Transverse colon (tissue), 3 donors: ENCODE results near the gene ABCG2.

Experiments
- EP300 ChIP-seq: sonication (generic); formaldehyde crosslinking; IDR thresholded peaks from one replicate; pipeline ENCODE4 v1.6.1; 2017; ENCODE audit warnings: antibody characterized with exemption, low read depth
- POLR2A ChIP-seq: fragments of 450-650 bp; IDR thresholded peaks from one replicate; pipeline ENCODE4 v1.6.1; 2016; ENCODE audit warnings: antibody characterized with exemption, mild to moderate bottlenecking, moderate library complexity
- TF ChIP-seq, protein P1 (sequence below), 5 experiments: fragments of 200-600 bp in 3 of 5; fragments of 450-650 bp in 2 of 5; sonication (generic) in 3 of 5; IDR thresholded peaks; 1 replicate in 2 of 5; 2 replicates in 3 of 5; pipeline ENCODE4 v1.5.1; 2016 to 2017; ENCODE audit warnings: antibody characterized with exemption in 5 of 5, inconsistent platforms in 3 of 5, mild to moderate bottlenecking in 2 of 5, moderate library complexity in 1 of 5

DNA sequence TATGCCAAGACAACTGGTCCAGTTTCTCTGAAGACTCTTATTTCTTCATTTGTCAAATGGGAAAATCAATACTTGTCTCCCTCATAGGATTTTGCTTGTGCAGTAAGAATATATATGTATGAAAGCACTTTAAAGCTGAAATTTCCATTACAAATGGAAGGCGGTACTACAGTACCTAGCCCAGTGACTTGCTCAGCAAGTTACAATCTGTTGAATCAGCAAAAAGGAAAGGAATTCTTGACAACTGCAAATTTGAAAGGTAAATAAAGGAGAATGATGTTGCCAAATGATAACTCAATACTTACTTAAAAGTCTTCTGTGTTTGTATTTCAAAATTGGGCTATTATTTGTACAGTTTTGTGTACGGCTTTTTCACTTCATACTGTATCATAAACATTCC is 79.9 kb downstream of the ABCG2 start:
- TF ChIP-seq, protein P1, sequence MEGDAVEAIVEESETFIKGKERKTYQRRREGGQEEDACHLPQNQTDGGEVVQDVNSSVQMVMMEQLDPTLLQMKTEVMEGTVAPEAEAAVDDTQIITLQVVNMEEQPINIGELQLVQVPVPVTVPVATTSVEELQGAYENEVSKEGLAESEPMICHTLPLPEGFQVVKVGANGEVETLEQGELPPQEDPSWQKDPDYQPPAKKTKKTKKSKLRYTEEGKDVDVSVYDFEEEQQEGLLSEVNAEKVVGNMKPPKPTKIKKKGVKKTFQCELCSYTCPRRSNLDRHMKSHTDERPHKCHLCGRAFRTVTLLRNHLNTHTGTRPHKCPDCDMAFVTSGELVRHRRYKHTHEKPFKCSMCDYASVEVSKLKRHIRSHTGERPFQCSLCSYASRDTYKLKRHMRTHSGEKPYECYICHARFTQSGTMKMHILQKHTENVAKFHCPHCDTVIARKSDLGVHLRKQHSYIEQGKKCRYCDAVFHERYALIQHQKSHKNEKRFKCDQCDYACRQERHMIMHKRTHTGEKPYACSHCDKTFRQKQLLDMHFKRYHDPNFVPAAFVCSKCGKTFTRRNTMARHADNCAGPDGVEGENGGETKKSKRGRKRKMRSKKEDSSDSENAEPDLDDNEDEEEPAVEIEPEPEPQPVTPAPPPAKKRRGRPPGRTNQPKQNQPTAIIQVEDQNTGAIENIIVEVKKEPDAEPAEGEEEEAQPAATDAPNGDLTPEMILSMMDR (IDR thresholded peaks at IDR 0.05): no peak
- TF ChIP-seq POLR2A: no peak
- no peak for TF ChIP-seq EP300
